Body of pancreas (tissue), 4 donors: ENCODE measurements around the gene PPP6R1. TPM values are rescaled to one million over a fixed set of nuclear protein-coding genes. Genes with fewer than 3 reads are reported as not detected.
"Not testable (repeated sequence)": the region's sequence is repeated elsewhere in the genome, so short reads cannot be mapped to it uniquely, and the experiment has no call there.

Source experiments
- ATAC-seq: fragments of 150-250 bp; one replicate; pipeline ENCODE4 v1.9.1; 2016
- DNase-seq, 4 donors: peaks; one replicate each; pipeline ENCODE4 v3.0.0-alpha.2; 2019
- H3K27ac ChIP-seq, 4 donors: fragments of 200-600 bp; sonication (generic); 1 replicate in 3 of 4; 2 replicates in 1 of 4; pipeline versions ENCODE4 v1.5.1 to v1.6.1; 2016 to 2019; ENCODE audit warnings: mild to moderate bottlenecking in 1 of 4, mixed read lengths in 1 of 4, moderate library complexity in 1 of 4
- H3K27me3 ChIP-seq, 2 donors: fragments of 200-600 bp; sonication (generic); one replicate each; pipeline ENCODE4 v1.6.0; 2016; ENCODE audit warnings: mild to moderate bottlenecking in 1 of 2
- H3K36me3 ChIP-seq, 2 donors: fragments of 200-600 bp; sonication (generic); replicated peaks in 1 of 2; 2 replicates each; pipeline ENCODE4 v1.5.1; 2016; ENCODE audit warnings: low read depth in 2 of 2; ENCODE audit not compliant: insufficient read depth in 1 of 2
- H3K4me1 ChIP-seq: fragments of 200-600 bp; sonication (generic); one replicate; pipeline ENCODE4 v1.6.0; 2016
- H3K4me3 ChIP-seq, 2 donors: fragments of 200-600 bp; sonication (generic); 1 replicate in 1 of 2; 2 replicates in 1 of 2; pipeline ENCODE4 v1.5.1; 2016 to 2019
- H3K9me3 ChIP-seq, 3 donors: fragments of 200-600 bp; sonication (generic); 1 replicate in 2 of 3; 2 replicates in 1 of 3; pipeline ENCODE4 v1.5.1; 2016
- POLR2A ChIP-seq, 3 donors: fragments of 450-650 bp; IDR thresholded peaks; one replicate each; pipeline ENCODE4 v1.6.1; 2016; ENCODE audit warnings: antibody characterized with exemption in 3 of 3, mild to moderate bottlenecking in 2 of 3
- WGBS, 2 donors: methylation state at CpG; one replicate each; pipeline ENCODE4 v1.1.5; 2017; 5-methylcytosine and 5-hydroxymethylcytosine counted together
- intact Hi-C: fragments of 100-400 bp; cut with DNase I; formaldehyde crosslinking; loops from one replicate; pipeline ENCODE4 v1.15.1; 2023
- total RNA-seq, 2 donors: library from RNA; depleted of rRNA; stranded (reverse); fragments of >200 nt; gene quantifications; one replicate each; pipeline ENCODE4 v1.1.0, GENCODE V29; 2016
- TF ChIP-seq, protein P1 (sequence below), 7 experiments: fragments of 450-650 bp in 4 of 7; fragments of 200-600 bp in 3 of 7; sonication (generic) in 3 of 7; IDR thresholded peaks; one replicate each; pipeline ENCODE4 v1.5.1; 2016 to 2019; ENCODE audit warnings: antibody characterized with exemption in 7 of 7

Gene PPP6R1
- total RNA-seq, 2 donors from 2014 or later = 19.2 to 20.8 TPM

DNA sequence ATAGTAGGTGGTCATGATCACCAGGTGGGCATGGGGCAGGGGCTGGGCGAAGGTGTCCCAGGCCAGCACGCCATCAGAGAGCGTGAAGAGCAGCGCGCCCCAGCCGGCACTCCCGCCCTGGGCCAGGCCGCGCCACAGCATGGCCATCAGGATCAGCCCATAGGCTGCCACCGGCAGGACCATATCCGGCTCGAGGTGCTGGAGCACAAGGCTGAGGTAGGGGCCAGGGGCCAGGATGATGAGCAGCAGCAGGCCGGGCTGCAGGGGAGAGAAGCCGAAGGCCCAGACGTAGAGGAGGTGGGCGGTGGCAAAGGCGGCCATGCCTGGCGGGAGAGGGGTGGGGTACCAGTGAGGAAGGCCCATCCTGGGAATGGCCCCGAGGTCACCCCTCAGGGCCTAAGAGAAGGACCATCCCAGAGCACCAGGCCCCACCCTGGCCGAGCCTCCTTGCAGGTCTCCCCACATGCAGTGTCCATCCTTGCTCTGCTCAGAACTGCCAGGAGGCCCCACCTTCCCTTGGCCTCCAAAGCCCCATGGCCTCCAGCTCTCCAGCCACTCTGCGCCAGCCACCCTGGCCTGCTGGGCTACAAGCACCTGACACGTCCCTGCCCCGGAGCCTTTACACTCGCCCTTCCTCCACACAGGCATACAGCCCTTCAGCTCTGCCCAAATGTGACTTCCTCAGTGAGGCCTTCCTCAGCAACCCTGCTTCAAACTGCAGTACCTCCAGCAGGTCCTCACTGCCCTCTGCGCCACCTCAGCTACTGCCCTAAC, 31.4 kb downstream of the PPP6R1 start:
- intact Hi-C loops = no loop called here
- H3K4me3 ChIP-seq = no peak overlapping the region
- ATAC-seq (no peak), DNase-seq (no peak)
- TF ChIP-seq POLR2A (IDR thresholded peaks at IDR 0.05) = no peak
- TF ChIP-seq, protein P1, sequence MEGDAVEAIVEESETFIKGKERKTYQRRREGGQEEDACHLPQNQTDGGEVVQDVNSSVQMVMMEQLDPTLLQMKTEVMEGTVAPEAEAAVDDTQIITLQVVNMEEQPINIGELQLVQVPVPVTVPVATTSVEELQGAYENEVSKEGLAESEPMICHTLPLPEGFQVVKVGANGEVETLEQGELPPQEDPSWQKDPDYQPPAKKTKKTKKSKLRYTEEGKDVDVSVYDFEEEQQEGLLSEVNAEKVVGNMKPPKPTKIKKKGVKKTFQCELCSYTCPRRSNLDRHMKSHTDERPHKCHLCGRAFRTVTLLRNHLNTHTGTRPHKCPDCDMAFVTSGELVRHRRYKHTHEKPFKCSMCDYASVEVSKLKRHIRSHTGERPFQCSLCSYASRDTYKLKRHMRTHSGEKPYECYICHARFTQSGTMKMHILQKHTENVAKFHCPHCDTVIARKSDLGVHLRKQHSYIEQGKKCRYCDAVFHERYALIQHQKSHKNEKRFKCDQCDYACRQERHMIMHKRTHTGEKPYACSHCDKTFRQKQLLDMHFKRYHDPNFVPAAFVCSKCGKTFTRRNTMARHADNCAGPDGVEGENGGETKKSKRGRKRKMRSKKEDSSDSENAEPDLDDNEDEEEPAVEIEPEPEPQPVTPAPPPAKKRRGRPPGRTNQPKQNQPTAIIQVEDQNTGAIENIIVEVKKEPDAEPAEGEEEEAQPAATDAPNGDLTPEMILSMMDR (IDR thresholded peaks at IDR 0.05) = no peak
- H3K27ac ChIP-seq = no peak overlapping the region
- no peaks in the 10 kb centered on the region for H3K9me3 ChIP-seq
- H3K27me3 ChIP-seq = no peaks in the 10 kb centered on the region
- no peaks in the 10 kb centered on the region for H3K4me1 ChIP-seq
- H3K36me3 ChIP-seq = peaks cover 0 to 18% of the 10 kb centered on the region in 2 donors
- 93% methylated on average over 18 to 25 of the region's 25 CpGs for WGBS, 2 donors

- WGBS, 2 donors = 79 to 85% methylated on average over 13 to 18 of the region's 18 CpGs
- H3K9me3 ChIP-seq = no peaks in the 10 kb centered on the region
- H3K27ac ChIP-seq = no peak overlapping the region
- TF ChIP-seq, protein P1 (IDR thresholded peaks at IDR 0.05) = no peak
- no peak for TF ChIP-seq POLR2A (IDR thresholded peaks at IDR 0.05)
- no peak overlapping the region for H3K4me3 ChIP-seq
- peaks cover 0 to 15% of the 10 kb centered on the region in 2 donors for H3K36me3 ChIP-seq
- no peaks in the 10 kb centered on the region for H3K27me3 ChIP-seq
- intact Hi-C loops = no loop called here
- ATAC-seq (no peak), DNase-seq (no peak)
- no peaks in the 10 kb centered on the region for H3K4me1 ChIP-seq
These were observed 32.0 kb downstream of the PPP6R1 start for GRCh38 chr19:55226788-55227187.

DNA sequence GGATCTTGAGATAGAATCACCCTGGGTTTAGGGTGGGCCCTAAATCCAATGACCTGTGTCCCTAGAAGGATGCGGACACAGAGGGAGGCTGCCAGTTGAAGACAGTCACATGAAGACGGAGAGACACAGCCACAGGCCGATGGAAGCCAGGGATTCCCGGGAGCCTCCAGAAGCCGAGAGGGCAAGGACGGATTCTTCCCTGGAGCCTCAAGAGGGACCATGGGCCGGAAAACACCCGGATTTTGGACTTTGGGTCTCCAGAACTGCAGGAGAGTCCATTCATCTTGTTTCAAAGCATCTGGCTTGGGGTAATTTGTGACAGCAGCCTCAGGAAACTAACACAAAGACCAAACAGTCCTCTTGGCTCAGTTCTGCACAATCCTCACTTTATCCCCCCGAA, 32.5 kb downstream of the PPP6R1 start:
- H3K36me3 ChIP-seq = peaks cover 0 to 10% of the 10 kb centered on the region in 2 donors
- intact Hi-C loops = no loop called here
- no peak for DNase-seq
- ATAC-seq = no peak
- H3K27ac ChIP-seq = no peak overlapping the region
- H3K4me3 ChIP-seq = no peak overlapping the region
- 74 to 87% methylated on average over 8 to 9 of the region's 9 CpGs for WGBS, 2 donors
- H3K9me3 ChIP-seq = no peaks in the 10 kb centered on the region
- H3K27me3 ChIP-seq = no peaks in the 10 kb centered on the region
- no peak for TF ChIP-seq POLR2A (IDR thresholded peaks at IDR 0.05)
- TF ChIP-seq, protein P1 (IDR thresholded peaks at IDR 0.05) = no peak
- H3K4me1 ChIP-seq = no peaks in the 10 kb centered on the region

GRCh38 chr19:55225415-55225958, 33.3 kb downstream of the PPP6R1 start:
- Histone ChIP-seq H3K4me1 (no peaks in the 10 kb centered on the region), H3K27ac (no peak overlapping the region), H3K4me3 (no peak overlapping the region), H3K9me3 (peaks cover 0 to 6% (median 0%) of the 10 kb centered on the region in 3 donors), H3K27me3 (no peaks in the 10 kb centered on the region), H3K36me3 (peaks cover 0 to 3% of the 10 kb centered on the region in 2 donors)
- ATAC-seq = no peak
- TF ChIP-seq POLR2A (IDR thresholded peaks at IDR 0.05) = no peak
- TF ChIP-seq, protein P1 (IDR thresholded peaks at IDR 0.05) = no peak
- no peak for DNase-seq
- intact Hi-C loops = no loop called here
- 89% methylated on average over 7 of the region's 7 CpGs for WGBS, 2 donors

DNA sequence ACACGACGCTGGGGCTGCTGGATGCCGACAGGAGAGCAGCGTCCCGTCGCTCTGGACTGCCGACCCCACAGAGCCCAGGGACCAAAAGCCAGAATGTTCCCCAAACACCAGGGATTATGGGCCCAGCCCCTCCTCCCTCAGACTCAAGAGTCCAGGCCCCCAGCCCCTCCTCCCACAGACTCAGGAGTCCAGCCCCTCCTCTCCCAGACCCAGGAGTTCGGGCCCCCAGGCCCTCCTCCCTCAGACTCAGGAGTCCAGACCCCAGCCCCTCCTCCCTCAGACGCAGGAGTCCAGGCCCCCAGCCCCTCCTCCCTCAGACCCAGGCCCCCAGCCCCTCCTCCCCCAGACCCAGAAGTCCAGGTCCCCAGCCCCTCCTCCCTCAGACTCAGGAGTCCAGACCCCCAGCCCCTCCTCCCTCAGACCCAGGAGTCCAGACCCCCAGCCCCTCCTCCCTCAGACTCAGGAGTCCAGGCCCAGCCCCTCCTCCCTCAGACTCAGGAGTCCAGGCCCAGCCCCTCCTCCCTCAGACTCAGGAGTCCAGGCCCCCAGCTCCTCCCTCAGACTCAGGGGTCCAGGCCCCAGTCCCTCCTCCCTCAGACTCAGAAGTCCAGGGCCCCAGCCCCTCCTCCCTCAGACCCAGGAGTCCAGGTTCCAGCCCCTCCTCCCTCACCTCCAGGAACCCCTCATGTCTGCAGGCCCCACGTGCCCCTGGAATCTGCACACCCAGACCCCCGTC, 34.0 kb downstream of the PPP6R1 start:
- intact Hi-C loops, ATAC-seq, H3K27me3 ChIP-seq, H3K4me3 ChIP-seq, H3K4me1 ChIP-seq, H3K9me3 ChIP-seq, DNase-seq, H3K36me3 ChIP-seq, H3K27ac ChIP-seq: not testable (repeated sequence)
- WGBS, 2 donors = 81 to 82% methylated on average over 4 to 10 of the region's 11 CpGs
